OCI-LY7 (cell line): ENCODE data around the gene KDM6A. TPM values are rescaled to one million over a fixed set of nuclear protein-coding genes. Genes with fewer than 3 reads are reported as not detected.

Experiments
- BruUV-seq: library from RNA; stranded (reverse); fragments of 400-500 nt; replicated peaks from 2 replicates; lab custom pipeline; 2021; lab: Mats Ljungman, UMichigan
- CTCF ChIA-PET: fragments of 300-600 bp; sonication (Branson Sonifier 250); formaldehyde crosslinking; loops from one replicate; lab custom pipeline; 2022; ENCODE audit warnings: antibody characterized with exemption; ENCODE audit not compliant: unreplicated experiment; lab: Charles Lee
- POLR2A ChIA-PET: fragments of 300-600 bp; sonication (Branson Sonifier 250); formaldehyde crosslinking; loops from one replicate; lab custom pipeline; 2022; ENCODE audit warnings: antibody characterized with exemption; lab: Charles Lee
- DNase-seq: peaks from one replicate; pipeline ENCODE4 v3.0.0-alpha.2; 2015; ENCODE audit warnings: low spot score
- H2AFZ ChIP-seq: fragments of 200-600 bp; sonication (generic), shearing (Covaris generic); 2 replicates; pipeline ENCODE4 v1.6.1; 2014; ENCODE audit warnings: mild to moderate bottlenecking, antibody characterized with exemption, low read length, moderate library complexity
- H3K27ac ChIP-seq: fragments of 200-600 bp; sonication (generic); 2 replicates; pipeline ENCODE4 v1.5.1; 2014; ENCODE audit warnings: mixed run types, low read depth, mild to moderate bottlenecking, moderate library complexity, low read length, inconsistent platforms; ENCODE audit not compliant: poor library complexity, severe bottlenecking
- H3K36me3 ChIP-seq: fragments of 200-600 bp; sonication (generic); 2 replicates; pipeline ENCODE4 v1.6.1; 2014; ENCODE audit warnings: mild to moderate bottlenecking, antibody characterized with exemption, low read length, moderate library complexity, mixed read lengths; ENCODE audit not compliant: insufficient read depth
- H3K4me1 ChIP-seq: fragments of 200-600 bp; sonication (generic); 2 replicates; pipeline ENCODE4 v1.5.1; 2014; ENCODE audit warnings: mild to moderate bottlenecking, low read length; ENCODE audit not compliant: insufficient read depth, poor library complexity, severe bottlenecking
- H3K4me2 ChIP-seq: fragments of 200-600 bp; sonication (generic); 2 replicates; pipeline ENCODE4 v1.6.1; 2014; ENCODE audit warnings: mild to moderate bottlenecking, low read length
- H3K4me3 ChIP-seq: fragments of 200-600 bp; sonication (generic); 2 replicates; pipeline ENCODE4 v1.5.1; 2014; ENCODE audit warnings: mild to moderate bottlenecking, low read depth, low read length; ENCODE audit not compliant: poor library complexity, severe bottlenecking
- H3K79me2 ChIP-seq: fragments of 200-600 bp; sonication (generic); 2 replicates; pipeline ENCODE4 v1.6.1; 2016; ENCODE audit warnings: low read depth, mild to moderate bottlenecking, low read length, moderate library complexity, mixed read lengths; ENCODE audit not compliant: insufficient read depth
- H3K9me2 ChIP-seq: fragments of 200-600 bp; sonication (generic); 2 replicates; pipeline ENCODE4 v1.6.1; 2016; ENCODE audit warnings: mild to moderate bottlenecking, low read length, mixed read lengths; ENCODE audit not compliant: insufficient read depth
- H3K9me3 ChIP-seq: fragments of 200-600 bp; sonication (generic); 2 replicates; pipeline ENCODE4 v1.6.1; 2014; ENCODE audit warnings: mild to moderate bottlenecking, mixed run types, low read length, mixed read lengths
- H4K20me1 ChIP-seq: fragments of 200-600 bp; sonication (generic); 2 replicates; pipeline ENCODE4 v1.6.1; 2014; ENCODE audit warnings: mild to moderate bottlenecking, antibody characterized with exemption, low read length, moderate library complexity, mixed read lengths; ENCODE audit not compliant: insufficient read depth
- CTCF ChIP-seq: fragments of 200-600 bp; sonication (generic); conservative IDR thresholded peaks from 2 replicates; pipeline ENCODE4 v1.5.1; 2014; ENCODE audit warnings: mild to moderate bottlenecking, antibody characterized with exemption, low read length, moderate library complexity, mixed read lengths
- EZH2phosphoT487 ChIP-seq: fragments of 200-600 bp; sonication (generic); IDR thresholded peaks from 2 replicates; pipeline ENCODE4 v1.6.1; 2018; ENCODE audit warnings: low read depth, borderline replicate concordance, mild to moderate bottlenecking, mixed run types, antibody characterized with exemption, low read length, moderate library complexity, mixed read lengths
- intact Hi-C: fragments of 100-400 bp; cut with micrococcal nuclease; formaldehyde crosslinking; loops from one replicate; pipeline ENCODE4 v1.10.0; 2022; ENCODE audit not compliant: unreplicated experiment
- total RNA-seq, 2 experiments: library from RNA; depleted of rRNA in 1 of 2; stranded (reverse); fragments of >200 nt in 1 of 2; shearing (Covaris generic) in 1 of 2; gene quantifications; 2 replicates each; pipeline ENCODE4 v1.2.3, GENCODE V29; 2014 to 2022

KDM6A gene
- total RNA-seq, 2 experiments from 2014 or later = 20.5 to 23.4 TPM

- TF ChIP-seq CTCF (no peak), EZH2phosphoT487 (no peak)
- H3K79me2 ChIP-seq = no peaks in the 10 kb centered on the region
- no peak overlapping the region for H3K27ac ChIP-seq
- POLR2A ChIA-PET = no interaction called here
- no peaks in the 10 kb centered on the region for H3K4me1 ChIP-seq
- no peaks in the 10 kb centered on the region for H3K9me3 ChIP-seq
- CTCF ChIA-PET = no interaction called here
- no peaks in the 10 kb centered on the region for H4K20me1 ChIP-seq
- H3K9me2 ChIP-seq = no peaks in the 10 kb centered on the region
- intact Hi-C loops = no loop called here
- no TSS peak for BruUV-seq
- no peak overlapping the region for H3K4me2 ChIP-seq
- H2AFZ ChIP-seq = no peak overlapping the region
- no peaks in the 10 kb centered on the region for H3K36me3 ChIP-seq
- no peak overlapping the region for H3K4me3 ChIP-seq
- no peak for DNase-seq
These were observed 256.0 kb downstream of the KDM6A start for GRCh38 chrX:45128896-45129454.

GRCh38 chrX:45133465-45133864 is 260.5 kb downstream of the KDM6A start:
- TF ChIP-seq EZH2phosphoT487 = no peak
- Histone ChIP-seq H3K4me1 (no peaks in the 10 kb centered on the region), H3K4me2 (no peak overlapping the region), H4K20me1 (no peaks in the 10 kb centered on the region), H3K27ac (no peak overlapping the region), H3K4me3 (no peak overlapping the region), H3K9me3 (no peaks in the 10 kb centered on the region), H3K79me2 (no peaks in the 10 kb centered on the region), H3K9me2 (no peaks in the 10 kb centered on the region), H2AFZ (no peak overlapping the region), H3K36me3 (no peaks in the 10 kb centered on the region)
- DNase-seq = no peak
- ChIA-PET CTCF (no interaction called here), POLR2A (no interaction called here)
- BruUV-seq = no TSS peak
- intact Hi-C loops = no loop called here

- Histone ChIP-seq H2AFZ (no peak overlapping the region), H3K36me3 (no peaks in the 10 kb centered on the region), H3K4me2 (no peak overlapping the region), H3K4me3 (no peak overlapping the region), H4K20me1 (no peaks in the 10 kb centered on the region), H3K9me2 (no peaks in the 10 kb centered on the region), H3K79me2 (no peaks in the 10 kb centered on the region), H3K27ac (no peak overlapping the region), H3K9me3 (no peaks in the 10 kb centered on the region), H3K4me1 (no peaks in the 10 kb centered on the region)
- TF ChIP-seq CTCF = no peak
- no peak for TF ChIP-seq EZH2phosphoT487
- intact Hi-C loops = no loop called here
- DNase-seq = no peak
- BruUV-seq = no TSS peak
- ChIA-PET CTCF (no interaction called here), POLR2A (no interaction called here)
These were observed 261.3 kb downstream of the KDM6A start for GRCh38 chrX:45134315-45134731.
